HEK293 (cell line): ENCODE measurements around the gene MAB21L3.

Experiments
- BCL11A ChIP-seq: fragments of 450-650 bp; formaldehyde crosslinking; IDR thresholded peaks from 2 replicates; pipeline ENCODE4 v1.5.1; 2016; ENCODE audit warnings: low read depth, missing biosample characterization, missing genetic modification characterization
- EGR2 ChIP-seq: fragments of 450-650 bp; formaldehyde crosslinking; IDR thresholded peaks from 2 replicates; pipeline ENCODE4 v1.5.1; 2016; ENCODE audit warnings: low read depth, missing biosample characterization, missing genetic modification characterization
- GFI1B ChIP-seq: fragments of 450-650 bp; formaldehyde crosslinking; IDR thresholded peaks from 2 replicates; pipeline ENCODE4 v1.5.1; 2016; ENCODE audit warnings: missing biosample characterization, missing genetic modification characterization
- KLF10 ChIP-seq: fragments of 450-650 bp; IDR thresholded peaks from 2 replicates; pipeline ENCODE4 v1.5.1; 2018; ENCODE audit warnings: missing biosample characterization, mild to moderate bottlenecking, missing genetic modification characterization
- KLF16 ChIP-seq: fragments of 450-650 bp; formaldehyde crosslinking; IDR thresholded peaks from 2 replicates; pipeline ENCODE4 v1.5.1; 2017; ENCODE audit warnings: missing biosample characterization, missing genetic modification characterization
- MEIS1 ChIP-seq: sonication (generic); formaldehyde crosslinking; IDR thresholded peaks from 2 replicates; pipeline ENCODE4 v1.8.1; 2022; ENCODE audit warnings: missing genetic modification reagents, mild to moderate bottlenecking, borderline replicate concordance
- PRDM6 ChIP-seq: fragments of 450-650 bp; formaldehyde crosslinking; IDR thresholded peaks from 2 replicates; pipeline ENCODE4 v1.5.1; 2017; ENCODE audit warnings: missing biosample characterization, missing genetic modification characterization
- ZBTB11 ChIP-seq: fragments of 450-650 bp; formaldehyde crosslinking; conservative IDR thresholded peaks from 2 replicates; pipeline ENCODE4 v1.5.1; 2016; ENCODE audit warnings: low read depth, missing biosample characterization, missing genetic modification characterization
- ZBTB7A ChIP-seq: fragments of 450-650 bp; formaldehyde crosslinking; IDR thresholded peaks from 2 replicates; pipeline ENCODE4 v1.5.1; 2016; ENCODE audit warnings: low read depth, missing biosample characterization, missing genetic modification characterization
- ZFHX2 ChIP-seq: fragments of 450-650 bp; formaldehyde crosslinking; conservative IDR thresholded peaks from 2 replicates; pipeline ENCODE4 v1.5.1; 2016; ENCODE audit warnings: missing biosample characterization, missing genetic modification characterization
- ZFP37 ChIP-seq: fragments of 450-650 bp; formaldehyde crosslinking; IDR thresholded peaks from 2 replicates; pipeline ENCODE4 v1.5.1; 2016; ENCODE audit warnings: missing biosample characterization, missing genetic modification characterization
- ZFP41 ChIP-seq: fragments of 450-650 bp; formaldehyde crosslinking; IDR thresholded peaks from 2 replicates; pipeline ENCODE4 v1.5.1; 2016; ENCODE audit warnings: missing biosample characterization, missing genetic modification characterization, borderline replicate concordance
- ZNF121 ChIP-seq: fragments of 450-650 bp; formaldehyde crosslinking; IDR thresholded peaks from 2 replicates; pipeline ENCODE4 v1.5.1; 2016; ENCODE audit warnings: missing biosample characterization, missing genetic modification characterization
- ZNF133 ChIP-seq: fragments of 450-650 bp; formaldehyde crosslinking; IDR thresholded peaks from 2 replicates; pipeline ENCODE4 v1.5.1; 2016; ENCODE audit warnings: missing biosample characterization, missing genetic modification characterization
- ZNF16 ChIP-seq: fragments of 450-650 bp; formaldehyde crosslinking; IDR thresholded peaks from 2 replicates; pipeline ENCODE4 v1.5.1; 2016; ENCODE audit warnings: low read depth, missing biosample characterization, missing genetic modification characterization
- ZNF174 ChIP-seq: fragments of 450-650 bp; formaldehyde crosslinking; IDR thresholded peaks from 2 replicates; pipeline ENCODE4 v1.5.0; 2017; ENCODE audit warnings: missing biosample characterization, mild to moderate bottlenecking, missing genetic modification characterization
- ZNF19 ChIP-seq: fragments of 450-650 bp; formaldehyde crosslinking; IDR thresholded peaks from 2 replicates; pipeline ENCODE4; 2016; ENCODE audit warnings: missing biosample characterization, missing genetic modification characterization, low read depth
- ZNF23 ChIP-seq: fragments of 450-650 bp; formaldehyde crosslinking; IDR thresholded peaks from 2 replicates; pipeline ENCODE4 v1.5.1; 2016; ENCODE audit warnings: missing biosample characterization, missing genetic modification characterization, borderline replicate concordance
- ZNF248 ChIP-seq: fragments of 450-650 bp; formaldehyde crosslinking; IDR thresholded peaks from 2 replicates; pipeline ENCODE4 v1.5.1; 2017; ENCODE audit warnings: missing biosample characterization, missing genetic modification characterization
- ZNF280D ChIP-seq: fragments of 450-650 bp; formaldehyde crosslinking; IDR thresholded peaks from 2 replicates; pipeline ENCODE4 v1.5.1; 2016; ENCODE audit warnings: missing biosample characterization, missing genetic modification characterization
- ZNF302 ChIP-seq: fragments of 450-650 bp; formaldehyde crosslinking; IDR thresholded peaks from 2 replicates; pipeline ENCODE4 v1.5.1; 2016; ENCODE audit warnings: missing biosample characterization, missing genetic modification characterization, low read depth
- ZNF391 ChIP-seq: fragments of 450-650 bp; formaldehyde crosslinking; IDR thresholded peaks from 2 replicates; pipeline ENCODE4 v1.5.1; 2016; ENCODE audit warnings: low read depth, missing biosample characterization, missing genetic modification characterization, borderline replicate concordance
- ZNF416 ChIP-seq: fragments of 450-650 bp; formaldehyde crosslinking; IDR thresholded peaks from 2 replicates; pipeline ENCODE4 v1.5.1; 2016; ENCODE audit warnings: missing biosample characterization, missing genetic modification characterization
- ZNF610 ChIP-seq: fragments of 450-650 bp; formaldehyde crosslinking; IDR thresholded peaks from 2 replicates; pipeline ENCODE4 v1.5.1; 2016; ENCODE audit warnings: missing biosample characterization, missing genetic modification characterization, borderline replicate concordance
- ZNF645 ChIP-seq: fragments of 450-650 bp; formaldehyde crosslinking; IDR thresholded peaks from 2 replicates; pipeline ENCODE4; 2016; ENCODE audit warnings: missing biosample characterization, missing genetic modification characterization
- ZNF704 ChIP-seq: fragments of 450-650 bp; formaldehyde crosslinking; IDR thresholded peaks from 2 replicates; pipeline ENCODE4 v1.5.1; 2016; ENCODE audit warnings: missing biosample characterization, missing genetic modification characterization
- ZNF785 ChIP-seq: fragments of 450-650 bp; formaldehyde crosslinking; IDR thresholded peaks from 2 replicates; pipeline ENCODE4 v1.5.1; 2016; ENCODE audit warnings: missing biosample characterization, missing genetic modification characterization

Gene MAB21L3

GRCh38 chr1:116151739-116152576 is 40.8 kb downstream of the MAB21L3 start (continued):
- no peak for TF ChIP-seq ZNF645 (tag by site-specific recombination)
- TF ChIP-seq GFI1B: no peak
- no peak for TF ChIP-seq ZNF121 (tag by site-specific recombination)
- no peak for TF ChIP-seq ZNF391
- no peak for TF ChIP-seq ZNF23 (tag by site-specific recombination)
- TF ChIP-seq ZFP37 (tag by site-specific recombination): peak; percentile 84
- TF ChIP-seq ZNF133 (tag by site-specific recombination): no peak
- no peak; the same call in 1 of the 2 replicates for TF ChIP-seq KLF10 (tag by site-specific recombination)
- TF ChIP-seq ZNF248 (tag by site-specific recombination): no peak
- TF ChIP-seq BCL11A (tag by site-specific recombination): no peak
- TF ChIP-seq ZBTB11 (tag by site-specific recombination): peak; percentile 38; the same call in 1 of the 2 replicates
- TF ChIP-seq ZNF280D (tag by site-specific recombination): no peak
- no peak for TF ChIP-seq ZNF19 (tag by site-specific recombination)
- TF ChIP-seq ZNF785 (tag by site-specific recombination): peak; percentile 13; the same call in 1 of the 2 replicates
- no peak for TF ChIP-seq PRDM6 (tag by site-specific recombination)
- peak; percentile 84 for TF ChIP-seq EGR2 (tag by site-specific recombination)
- TF ChIP-seq ZNF416 (tag by site-specific recombination): no peak
- TF ChIP-seq ZNF704 (tag by site-specific recombination): no peak
- no peak for TF ChIP-seq MEIS1 (CRISPR knock-in tag)
- no peak for TF ChIP-seq ZNF174 (tag by site-specific recombination)
- no peak for TF ChIP-seq ZNF610
- TF ChIP-seq ZNF16 (tag by site-specific recombination): no peak
- TF ChIP-seq ZFP41: no peak
- TF ChIP-seq ZBTB7A: no peak
- TF ChIP-seq ZNF302 (tag by site-specific recombination): no peak
- TF ChIP-seq KLF16 (tag by site-specific recombination): no peak
- peak; percentile 94 for TF ChIP-seq ZFHX2 (tag by site-specific recombination)
